GM23338 (cell line): ENCODE results near the gene ASB3. TPM values are rescaled to one million over a fixed set of nuclear protein-coding genes. Genes with fewer than 3 reads are reported as not detected.
A peak's percentile ranks its signal among the peaks of the same experiment; 100 is the strongest.

Experiments used
- ATAC-seq: fragments of 200-7000 bp; cut with Tn5 transposase; 3 replicates; pipeline ENCODE4 v1.9.1; 2020
- DNase-seq: peaks from one replicate; pipeline ENCODE4 v3.0.0-alpha.2; 2015; ENCODE audit warnings: low spot score
- H2AFZ ChIP-seq: fragments of 200-600 bp; sonication (generic); 2 replicates; pipeline ENCODE4 v1.8.0; 2016; ENCODE audit warnings: antibody characterized with exemption, mild to moderate bottlenecking, moderate library complexity
- H3F3A ChIP-seq: fragments of 200-600 bp; sonication (generic); replicated peaks from 2 replicates; pipeline ENCODE4 v1.8.0; 2017; ENCODE audit warnings: antibody characterized with exemption, mixed run types, low read depth
- H3K27ac ChIP-seq: fragments of 200-600 bp; sonication (generic); 2 replicates; pipeline ENCODE4 v1.6.1; 2016; ENCODE audit warnings: low read depth
- H3K27me3 ChIP-seq: fragments of 200-600 bp; sonication (generic); 2 replicates; pipeline ENCODE4 v1.8.0; 2016; ENCODE audit warnings: mild to moderate bottlenecking, mixed run types, moderate library complexity; ENCODE audit not compliant: insufficient read depth
- H3K36me3 ChIP-seq: fragments of 200-600 bp; sonication (generic); 2 replicates; pipeline ENCODE4 v1.8.0; 2016; ENCODE audit warnings: mild to moderate bottlenecking; ENCODE audit not compliant: insufficient read depth
- H3K4me1 ChIP-seq: fragments of 200-600 bp; sonication (generic); 2 replicates; pipeline ENCODE4 v1.8.0; 2016; ENCODE audit warnings: mild to moderate bottlenecking, moderate library complexity; ENCODE audit not compliant: insufficient read depth
- H3K4me2 ChIP-seq: fragments of 200-600 bp; sonication (generic); 2 replicates; pipeline ENCODE4 v1.7.1; 2017; ENCODE audit warnings: mixed run types
- H3K4me3 ChIP-seq: fragments of 200-600 bp; sonication (generic); 2 replicates; pipeline ENCODE4 v1.6.1; 2016; ENCODE audit warnings: mixed run types
- H3K79me2 ChIP-seq: fragments of 200-600 bp; sonication (generic); replicated peaks from 2 replicates; pipeline ENCODE4 v1.8.0; 2017; ENCODE audit warnings: mild to moderate bottlenecking; ENCODE audit not compliant: insufficient read depth
- H3K9me2 ChIP-seq: fragments of 200-600 bp; sonication (generic); 2 replicates; pipeline ENCODE4 v1.8.0; 2017; ENCODE audit not compliant: insufficient read depth
- H4K20me1 ChIP-seq: fragments of 200-600 bp; sonication (generic); replicated peaks from 2 replicates; pipeline ENCODE4 v1.8.0; 2017; ENCODE audit warnings: mild to moderate bottlenecking; ENCODE audit not compliant: insufficient read depth
- H3K27ac Mint-ChIP-seq: 2 replicates; pipeline ENCODE4 v1.8.0; 2020; ENCODE audit warnings: inconsistent platforms, mild to moderate bottlenecking, moderate library complexity, mixed read lengths
- H3K27me3 Mint-ChIP-seq: 3 replicates; pipeline ENCODE4 v1.8.0; 2022; ENCODE audit warnings: low read depth, mild to moderate bottlenecking, moderate library complexity, mixed read lengths, inconsistent platforms; ENCODE audit not compliant: insufficient read depth, poor library complexity
- H3K36me3 Mint-ChIP-seq: 3 replicates; pipeline ENCODE4 v1.8.0; 2021; ENCODE audit warnings: low read depth, mild to moderate bottlenecking, inconsistent platforms, moderate library complexity, mixed read lengths
- H3K4me1 Mint-ChIP-seq: 3 replicates; pipeline ENCODE4 v1.8.0; 2020; ENCODE audit warnings: mild to moderate bottlenecking, inconsistent platforms, mixed read lengths
- H3K4me3 Mint-ChIP-seq: 3 replicates; pipeline ENCODE4 v1.8.0; 2021; ENCODE audit warnings: moderate library complexity, mild to moderate bottlenecking, inconsistent platforms, mixed read lengths
- H3K9me3 Mint-ChIP-seq: 3 replicates; pipeline ENCODE4 v1.8.0; 2020; ENCODE audit warnings: moderate library complexity, mild to moderate bottlenecking, inconsistent platforms, mixed read lengths
- CREB1 ChIP-seq: fragments of 250-450 bp; sonication (Bioruptor Pico); IDR thresholded peaks from 2 replicates; pipeline ENCODE4 v1.5.0; 2020; ENCODE audit warnings: low read depth, mild to moderate bottlenecking, moderate library complexity
- EZH2 ChIP-seq: fragments of 200-600 bp; sonication (generic); IDR thresholded peaks from one replicate; pipeline ENCODE4 v1.8.0; 2017; ENCODE audit warnings: antibody characterized with exemption, mild to moderate bottlenecking, low read depth; ENCODE audit not compliant: unreplicated experiment
- JUNB ChIP-seq: IDR thresholded peaks from one replicate; pipeline ENCODE4 v1.6.1; 2016; ENCODE audit warnings: antibody characterized with exemption; ENCODE audit not compliant: unreplicated experiment
- POLR2AphosphoS5 ChIP-seq: IDR thresholded peaks from 2 replicates; pipeline ENCODE4 v1.6.1; 2016; ENCODE audit warnings: antibody characterized with exemption, low read depth
- STAT1 ChIP-seq: IDR thresholded peaks from one replicate; pipeline ENCODE4 v1.6.1; 2016; ENCODE audit warnings: antibody characterized with exemption; ENCODE audit not compliant: unreplicated experiment
- ZNF114 ChIP-seq: fragments of 250-450 bp; sonication (Bioruptor Pico); IDR thresholded peaks from 2 replicates; pipeline ENCODE4 v1.5.0; 2020; ENCODE audit warnings: mild to moderate bottlenecking, moderate library complexity
- ZNF331 ChIP-seq: fragments of 250-450 bp; sonication (Bioruptor Pico); IDR thresholded peaks from 2 replicates; pipeline ENCODE4 v1.5.0; 2020; ENCODE audit warnings: low read depth, mild to moderate bottlenecking, moderate library complexity
- polyA plus RNA-seq: library from polyadenylated mRNA; unstranded; fragments of >200 nt; fragmentation: Nextera tagmentation; extraction: Ambion mirVana; gene quantifications from 2 replicates; pipeline ENCODE4 v1.2.1, GENCODE V29; 2016
- total RNA-seq: library from RNA; depleted of rRNA; stranded (reverse); fragments of >200 nt; shearing (Covaris generic); gene quantifications from 2 replicates; pipeline ENCODE4 v1.2.3, GENCODE V29; 2014
- TF ChIP-seq, protein P1 (sequence below): IDR thresholded peaks from 2 replicates; pipeline ENCODE4 v1.6.1; 2016; ENCODE audit warnings: antibody characterized with exemption
- TF ChIP-seq, protein P2 (sequence below), 2 experiments: fragments of 200-600 bp in 1 of 2; sonication (generic) in 1 of 2; conservative IDR thresholded peaks; 2 replicates each; pipeline versions ENCODE4 v1.5.1 to v1.6.1; 2016 to 2017; ENCODE audit warnings: antibody characterized with exemption in 2 of 2, low read depth in 2 of 2, mild to moderate bottlenecking in 2 of 2, moderate library complexity in 1 of 2
- TF ChIP-seq, protein P3 (sequence below): fragments of 250-450 bp; sonication (Bioruptor Pico); IDR thresholded peaks from 2 replicates; pipeline ENCODE4 v1.5.0; 2020; ENCODE audit warnings: mild to moderate bottlenecking, moderate library complexity

Gene ASB3
- total and polyA plus RNA-seq, 2 experiments from 2014 or later, result 22.4 to 30.5 TPM

DNA sequence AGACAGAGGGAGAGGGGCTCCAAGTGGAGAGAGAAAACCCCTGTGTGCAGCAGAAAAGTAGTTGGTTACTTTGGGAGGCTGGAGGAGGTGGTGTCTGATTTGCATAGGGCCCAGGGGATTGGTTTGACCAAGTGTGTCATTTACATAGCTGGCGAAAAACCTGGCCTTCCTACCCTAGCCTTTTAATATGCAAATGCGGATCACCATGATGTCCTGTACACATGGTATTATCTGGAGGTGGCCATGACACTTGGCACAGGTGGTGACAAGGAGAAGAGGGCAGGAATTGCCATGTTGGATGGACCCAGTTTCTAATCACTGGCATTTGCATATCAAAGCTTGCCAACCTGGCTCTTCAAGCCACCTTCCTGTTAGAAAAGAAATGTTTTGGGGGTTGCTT, 140.0 kb downstream of the ASB3 start:
- H3K4me2 ChIP-seq, result no peak overlapping the region
- H3K4me1 ChIP-seq, result peaks cover 11% of the 10 kb centered on the region
- TF ChIP-seq ZNF331, result no peak
- TF ChIP-seq CREB1 (CRISPR knock-in tag), result no peak
- TF ChIP-seq, protein P1, sequence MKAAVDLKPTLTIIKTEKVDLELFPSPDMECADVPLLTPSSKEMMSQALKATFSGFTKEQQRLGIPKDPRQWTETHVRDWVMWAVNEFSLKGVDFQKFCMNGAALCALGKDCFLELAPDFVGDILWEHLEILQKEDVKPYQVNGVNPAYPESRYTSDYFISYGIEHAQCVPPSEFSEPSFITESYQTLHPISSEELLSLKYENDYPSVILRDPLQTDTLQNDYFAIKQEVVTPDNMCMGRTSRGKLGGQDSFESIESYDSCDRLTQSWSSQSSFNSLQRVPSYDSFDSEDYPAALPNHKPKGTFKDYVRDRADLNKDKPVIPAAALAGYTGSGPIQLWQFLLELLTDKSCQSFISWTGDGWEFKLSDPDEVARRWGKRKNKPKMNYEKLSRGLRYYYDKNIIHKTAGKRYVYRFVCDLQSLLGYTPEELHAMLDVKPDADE, result no peak
- no peak for TF ChIP-seq POLR2AphosphoS5
- TF ChIP-seq, protein P2, sequence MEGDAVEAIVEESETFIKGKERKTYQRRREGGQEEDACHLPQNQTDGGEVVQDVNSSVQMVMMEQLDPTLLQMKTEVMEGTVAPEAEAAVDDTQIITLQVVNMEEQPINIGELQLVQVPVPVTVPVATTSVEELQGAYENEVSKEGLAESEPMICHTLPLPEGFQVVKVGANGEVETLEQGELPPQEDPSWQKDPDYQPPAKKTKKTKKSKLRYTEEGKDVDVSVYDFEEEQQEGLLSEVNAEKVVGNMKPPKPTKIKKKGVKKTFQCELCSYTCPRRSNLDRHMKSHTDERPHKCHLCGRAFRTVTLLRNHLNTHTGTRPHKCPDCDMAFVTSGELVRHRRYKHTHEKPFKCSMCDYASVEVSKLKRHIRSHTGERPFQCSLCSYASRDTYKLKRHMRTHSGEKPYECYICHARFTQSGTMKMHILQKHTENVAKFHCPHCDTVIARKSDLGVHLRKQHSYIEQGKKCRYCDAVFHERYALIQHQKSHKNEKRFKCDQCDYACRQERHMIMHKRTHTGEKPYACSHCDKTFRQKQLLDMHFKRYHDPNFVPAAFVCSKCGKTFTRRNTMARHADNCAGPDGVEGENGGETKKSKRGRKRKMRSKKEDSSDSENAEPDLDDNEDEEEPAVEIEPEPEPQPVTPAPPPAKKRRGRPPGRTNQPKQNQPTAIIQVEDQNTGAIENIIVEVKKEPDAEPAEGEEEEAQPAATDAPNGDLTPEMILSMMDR (conservative IDR thresholded peaks at IDR 0.05; ENCODE audit: low read depth in 2 of 2), result no peak
- TF ChIP-seq ZNF114 (CRISPR knock-in tag), result no peak
- no peak for TF ChIP-seq STAT1
- TF ChIP-seq, protein P3, sequence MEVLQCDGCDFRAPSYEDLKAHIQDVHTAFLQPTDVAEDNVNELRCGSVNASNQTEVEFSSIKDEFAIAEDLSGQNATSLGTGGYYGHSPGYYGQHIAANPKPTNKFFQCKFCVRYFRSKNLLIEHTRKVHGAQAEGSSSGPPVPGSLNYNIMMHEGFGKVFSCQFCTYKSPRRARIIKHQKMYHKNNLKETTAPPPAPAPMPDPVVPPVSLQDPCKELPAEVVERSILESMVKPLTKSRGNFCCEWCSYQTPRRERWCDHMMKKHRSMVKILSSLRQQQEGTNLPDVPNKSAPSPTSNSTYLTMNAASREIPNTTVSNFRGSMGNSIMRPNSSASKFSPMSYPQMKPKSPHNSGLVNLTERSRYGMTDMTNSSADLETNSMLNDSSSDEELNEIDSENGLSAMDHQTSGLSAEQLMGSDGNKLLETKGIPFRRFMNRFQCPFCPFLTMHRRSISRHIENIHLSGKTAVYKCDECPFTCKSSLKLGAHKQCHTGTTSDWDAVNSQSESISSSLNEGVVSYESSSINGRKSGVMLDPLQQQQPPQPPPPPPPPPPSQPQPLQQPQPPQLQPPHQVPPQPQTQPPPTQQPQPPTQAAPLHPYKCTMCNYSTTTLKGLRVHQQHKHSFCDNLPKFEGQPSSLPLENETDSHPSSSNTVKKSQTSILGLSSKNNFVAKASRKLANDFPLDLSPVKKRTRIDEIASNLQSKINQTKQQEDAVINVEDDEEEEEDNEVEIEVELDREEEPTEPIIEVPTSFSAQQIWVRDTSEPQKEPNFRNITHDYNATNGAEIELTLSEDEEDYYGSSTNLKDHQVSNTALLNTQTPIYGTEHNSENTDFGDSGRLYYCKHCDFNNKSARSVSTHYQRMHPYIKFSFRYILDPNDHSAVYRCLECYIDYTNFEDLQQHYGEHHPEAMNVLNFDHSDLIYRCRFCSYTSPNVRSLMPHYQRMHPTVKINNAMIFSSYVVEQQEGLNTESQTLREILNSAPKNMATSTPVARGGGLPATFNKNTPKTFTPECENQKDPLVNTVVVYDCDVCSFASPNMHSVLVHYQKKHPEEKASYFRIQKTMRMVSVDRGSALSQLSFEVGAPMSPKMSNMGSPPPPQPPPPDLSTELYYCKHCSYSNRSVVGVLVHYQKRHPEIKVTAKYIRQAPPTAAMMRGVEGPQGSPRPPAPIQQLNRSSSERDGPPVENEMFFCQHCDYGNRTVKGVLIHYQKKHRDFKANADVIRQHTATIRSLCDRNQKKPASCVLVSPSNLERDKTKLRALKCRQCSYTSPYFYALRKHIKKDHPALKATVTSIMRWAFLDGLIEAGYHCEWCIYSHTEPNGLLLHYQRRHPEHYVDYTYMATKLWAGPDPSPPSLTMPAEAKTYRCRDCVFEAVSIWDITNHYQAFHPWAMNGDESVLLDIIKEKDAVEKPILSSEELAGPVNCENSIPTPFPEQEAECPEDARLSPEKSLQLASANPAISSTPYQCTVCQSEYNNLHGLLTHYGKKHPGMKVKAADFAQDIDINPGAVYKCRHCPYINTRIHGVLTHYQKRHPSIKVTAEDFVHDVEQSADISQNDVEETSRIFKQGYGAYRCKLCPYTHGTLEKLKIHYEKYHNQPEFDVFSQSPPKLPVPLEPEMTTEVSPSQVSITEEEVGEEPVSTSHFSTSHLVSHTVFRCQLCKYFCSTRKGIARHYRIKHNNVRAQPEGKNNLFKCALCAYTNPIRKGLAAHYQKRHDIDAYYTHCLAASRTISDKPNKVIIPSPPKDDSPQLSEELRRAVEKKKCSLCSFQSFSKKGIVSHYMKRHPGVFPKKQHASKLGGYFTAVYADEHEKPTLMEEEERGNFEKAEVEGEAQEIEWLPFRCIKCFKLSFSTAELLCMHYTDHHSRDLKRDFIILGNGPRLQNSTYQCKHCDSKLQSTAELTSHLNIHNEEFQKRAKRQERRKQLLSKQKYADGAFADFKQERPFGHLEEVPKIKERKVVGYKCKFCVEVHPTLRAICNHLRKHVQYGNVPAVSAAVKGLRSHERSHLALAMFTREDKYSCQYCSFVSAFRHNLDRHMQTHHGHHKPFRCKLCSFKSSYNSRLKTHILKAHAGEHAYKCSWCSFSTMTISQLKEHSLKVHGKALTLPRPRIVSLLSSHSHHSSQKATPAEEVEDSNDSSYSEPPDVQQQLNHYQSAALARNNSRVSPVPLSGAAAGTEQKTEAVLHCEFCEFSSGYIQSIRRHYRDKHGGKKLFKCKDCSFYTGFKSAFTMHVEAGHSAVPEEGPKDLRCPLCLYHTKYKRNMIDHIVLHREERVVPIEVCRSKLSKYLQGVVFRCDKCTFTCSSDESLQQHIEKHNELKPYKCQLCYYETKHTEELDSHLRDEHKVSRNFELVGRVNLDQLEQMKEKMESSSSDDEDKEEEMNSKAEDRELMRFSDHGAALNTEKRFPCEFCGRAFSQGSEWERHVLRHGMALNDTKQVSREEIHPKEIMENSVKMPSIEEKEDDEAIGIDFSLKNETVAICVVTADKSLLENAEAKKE (CRISPR knock-in tag), result no peak; the same call in 1 of the 2 replicates
- TF ChIP-seq EZH2, result no peak
- TF ChIP-seq JUNB, result no peak
- peaks cover 20% of the 10 kb centered on the region for H3K4me1 Mint-ChIP-seq
- H3K27me3 ChIP-seq, result no peaks in the 10 kb centered on the region
- H3K27ac ChIP-seq, result no peak overlapping the region
- H3F3A ChIP-seq, result no peaks in the 10 kb centered on the region
- no peaks in the 10 kb centered on the region for H4K20me1 ChIP-seq
- H3K4me3 Mint-ChIP-seq, result no peak overlapping the region
- DNase-seq (peak; percentile 70), ATAC-seq (peak; percentile 77)
- no peak overlapping the region for H3K4me3 ChIP-seq
- peak overlapping the region; percentile 59; the same call in 1 of the 2 replicates for H3K27ac Mint-ChIP-seq
- no peaks in the 10 kb centered on the region for H3K9me2 ChIP-seq
- no peaks in the 10 kb centered on the region for H3K79me2 ChIP-seq
- no peak overlapping the region for H2AFZ ChIP-seq
- peaks cover 1% of the 10 kb centered on the region for H3K9me3 Mint-ChIP-seq
- H3K36me3 Mint-ChIP-seq, result peaks cover 9% of the 10 kb centered on the region
- H3K27me3 Mint-ChIP-seq, result no peaks in the 10 kb centered on the region
- 0 out of 2 replicates have a peak, but pooled peaks cover 3% of the 10 kb centered on the region for H3K36me3 ChIP-seq
